Mucosa of stomach (tissue), 1 donor: ENCODE measurements around the gene NUP214.
"Not testable (repeated sequence)": the region's sequence is repeated elsewhere in the genome, so short reads cannot be mapped to it uniquely, and the experiment has no call there.

Source experiments
- H3K27me3 ChIP-seq: one replicate; pipeline ENCODE4 v1.7.0; 2013; ENCODE audit warnings: mild to moderate bottlenecking, low read length; ENCODE audit not compliant: control insufficient read depth, insufficient read depth
- H3K36me3 ChIP-seq: one replicate; pipeline ENCODE4 v1.7.0; 2013; ENCODE audit warnings: low read length; ENCODE audit not compliant: control insufficient read depth, insufficient read depth
- H3K4me1 ChIP-seq: one replicate; pipeline ENCODE4 v1.7.0; 2013; ENCODE audit warnings: mild to moderate bottlenecking, low read length; ENCODE audit not compliant: control insufficient read depth, insufficient read depth
- H3K4me3 ChIP-seq: one replicate; pipeline ENCODE4 v1.7.0; 2013; ENCODE audit warnings: low read length
- H3K9ac ChIP-seq: one replicate; pipeline ENCODE4 v1.7.0; 2013; ENCODE audit warnings: mild to moderate bottlenecking, low read length, moderate library complexity
- H3K9me3 ChIP-seq: one replicate; pipeline ENCODE4 v1.7.0; 2013; ENCODE audit warnings: mild to moderate bottlenecking, low read length, moderate library complexity; ENCODE audit not compliant: control insufficient read depth
- donor health status: Pancreatic carcinoma.

Gene NUP214

GRCh38 chr9:131197160-131197911, 72.0 kb downstream of the NUP214 start:
- Histone ChIP-seq H3K36me3 (peaks cover 9% of the 10 kb centered on the region), H3K9me3 (no peaks in the 10 kb centered on the region), H3K4me3 (no peak overlapping the region), H3K4me1 (no peaks in the 10 kb centered on the region), H3K27me3 (no peaks in the 10 kb centered on the region), H3K9ac (no peak overlapping the region)

- Histone ChIP-seq H3K9me3 (no peaks in the 10 kb centered on the region), H3K4me3 (no peak overlapping the region), H3K4me1 (no peaks in the 10 kb centered on the region), H3K27me3 (no peaks in the 10 kb centered on the region), H3K9ac (no peak overlapping the region), H3K36me3 (peaks cover 9% of the 10 kb centered on the region)
Observed at GRCh38 chr9:131198041-131198715, 72.8 kb downstream of the NUP214 start.

- Histone ChIP-seq H3K4me3 (no peak overlapping the region), H3K36me3 (peaks cover 15% of the 10 kb centered on the region), H3K9ac (no peak overlapping the region), H3K9me3 (no peaks in the 10 kb centered on the region), H3K27me3 (no peaks in the 10 kb centered on the region), H3K4me1 (no peaks in the 10 kb centered on the region)
Observed at GRCh38 chr9:131201856-131202255, 76.5 kb downstream of the NUP214 start.

- no peak overlapping the region for H3K4me3 ChIP-seq
- no peaks in the 10 kb centered on the region for H3K4me1 ChIP-seq
- H3K9me3 ChIP-seq = no peaks in the 10 kb centered on the region
- H3K36me3 ChIP-seq = peaks cover 6% of the 10 kb centered on the region
- H3K27me3 ChIP-seq = no peaks in the 10 kb centered on the region
- no peak overlapping the region for H3K9ac ChIP-seq
Observed at GRCh38 chr9:131203431-131204218, 78.2 kb downstream of the NUP214 start.

GRCh38 chr9:131204285-131204684, 78.9 kb downstream of the NUP214 start:
- Histone ChIP-seq H3K36me3 (peaks cover 6% of the 10 kb centered on the region), H3K4me1 (no peaks in the 10 kb centered on the region), H3K4me3 (no peak overlapping the region), H3K27me3 (no peaks in the 10 kb centered on the region), H3K9ac (no peak overlapping the region), H3K9me3 (no peaks in the 10 kb centered on the region)

- Histone ChIP-seq H3K4me1 (no peaks in the 10 kb centered on the region), H3K27me3 (no peaks in the 10 kb centered on the region), H3K4me3 (no peak overlapping the region), H3K9ac (no peak overlapping the region), H3K9me3 (no peaks in the 10 kb centered on the region), H3K36me3 (peaks cover 6% of the 10 kb centered on the region)
Observed at GRCh38 chr9:131206495-131206894, 81.1 kb downstream of the NUP214 start.

GRCh38 chr9:131211920-131212319, 86.5 kb downstream of the NUP214 start:
- H3K4me1 ChIP-seq, H3K4me3 ChIP-seq, H3K9me3 ChIP-seq, H3K27me3 ChIP-seq, H3K9ac ChIP-seq, H3K36me3 ChIP-seq: not testable (repeated sequence)

GRCh38 chr9:131214286-131214856, 89.0 kb downstream of the NUP214 start:
- Histone ChIP-seq H3K4me1 (no peaks in the 10 kb centered on the region), H3K27me3 (no peaks in the 10 kb centered on the region), H3K36me3 (no peaks in the 10 kb centered on the region), H3K9me3 (no peaks in the 10 kb centered on the region), H3K4me3 (no peak overlapping the region), H3K9ac (no peak overlapping the region)

- no peak overlapping the region for H3K4me3 ChIP-seq
- H3K36me3 ChIP-seq = no peaks in the 10 kb centered on the region
- H3K27me3 ChIP-seq = no peaks in the 10 kb centered on the region
- H3K4me1 ChIP-seq = no peaks in the 10 kb centered on the region
- no peaks in the 10 kb centered on the region for H3K9me3 ChIP-seq
- no peak overlapping the region for H3K9ac ChIP-seq
Observed at GRCh38 chr9:131214876-131215275, 89.5 kb downstream of the NUP214 start.

- H3K36me3 ChIP-seq = no peaks in the 10 kb centered on the region
- no peak overlapping the region for H3K9ac ChIP-seq
- no peak overlapping the region for H3K4me3 ChIP-seq
- no peaks in the 10 kb centered on the region for H3K9me3 ChIP-seq
- no peaks in the 10 kb centered on the region for H3K27me3 ChIP-seq
- no peaks in the 10 kb centered on the region for H3K4me1 ChIP-seq
Observed at GRCh38 chr9:131216806-131217205, 91.4 kb downstream of the NUP214 start.

GRCh38 chr9:131217331-131218031, 92.1 kb downstream of the NUP214 start:
- Histone ChIP-seq H3K27me3 (no peaks in the 10 kb centered on the region), H3K36me3 (no peaks in the 10 kb centered on the region), H3K9ac (no peak overlapping the region), H3K4me3 (no peak overlapping the region), H3K4me1 (no peaks in the 10 kb centered on the region), H3K9me3 (no peaks in the 10 kb centered on the region)
